ENCODE results near the gene IMP4.

DNA sequence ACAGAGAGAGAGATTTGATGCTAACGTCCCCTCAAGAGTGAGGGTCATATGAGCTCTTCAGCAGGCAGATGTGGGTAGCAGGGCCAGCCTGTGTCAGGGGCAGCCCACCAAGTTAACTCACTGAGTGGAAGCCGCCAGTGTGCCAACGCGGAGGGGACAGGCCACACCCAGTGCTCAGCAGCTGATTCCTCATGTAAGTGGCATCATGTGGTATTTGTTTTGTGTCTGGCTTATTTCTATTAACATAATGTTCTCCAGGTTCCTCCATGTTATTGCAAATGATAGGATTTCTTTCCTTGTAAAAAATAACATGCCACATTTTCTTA is 4.0 kb downstream of the IMP4 start:
- TF ChIP-seq POLR2A (IDR thresholded peaks at IDR 0.05; ENCODE audit: low read depth, low read length): no peak
- TF ChIP-seq, protein P1, sequence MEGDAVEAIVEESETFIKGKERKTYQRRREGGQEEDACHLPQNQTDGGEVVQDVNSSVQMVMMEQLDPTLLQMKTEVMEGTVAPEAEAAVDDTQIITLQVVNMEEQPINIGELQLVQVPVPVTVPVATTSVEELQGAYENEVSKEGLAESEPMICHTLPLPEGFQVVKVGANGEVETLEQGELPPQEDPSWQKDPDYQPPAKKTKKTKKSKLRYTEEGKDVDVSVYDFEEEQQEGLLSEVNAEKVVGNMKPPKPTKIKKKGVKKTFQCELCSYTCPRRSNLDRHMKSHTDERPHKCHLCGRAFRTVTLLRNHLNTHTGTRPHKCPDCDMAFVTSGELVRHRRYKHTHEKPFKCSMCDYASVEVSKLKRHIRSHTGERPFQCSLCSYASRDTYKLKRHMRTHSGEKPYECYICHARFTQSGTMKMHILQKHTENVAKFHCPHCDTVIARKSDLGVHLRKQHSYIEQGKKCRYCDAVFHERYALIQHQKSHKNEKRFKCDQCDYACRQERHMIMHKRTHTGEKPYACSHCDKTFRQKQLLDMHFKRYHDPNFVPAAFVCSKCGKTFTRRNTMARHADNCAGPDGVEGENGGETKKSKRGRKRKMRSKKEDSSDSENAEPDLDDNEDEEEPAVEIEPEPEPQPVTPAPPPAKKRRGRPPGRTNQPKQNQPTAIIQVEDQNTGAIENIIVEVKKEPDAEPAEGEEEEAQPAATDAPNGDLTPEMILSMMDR (conservative IDR thresholded peaks at IDR 0.05; ENCODE audit: low read depth, low read length): no peak
- TF ChIP-seq RCOR1 (IDR thresholded peaks at IDR 0.05; ENCODE audit: insufficient replicate concordance, low read length): no peak
- no peak for TF ChIP-seq MAFK (IDR thresholded peaks at IDR 0.05; ENCODE audit: low read depth, low read length)
- TF ChIP-seq FOS (IDR thresholded peaks at IDR 0.05; ENCODE audit: low read depth, low read length): no peak
- TF ChIP-seq, protein P2, sequence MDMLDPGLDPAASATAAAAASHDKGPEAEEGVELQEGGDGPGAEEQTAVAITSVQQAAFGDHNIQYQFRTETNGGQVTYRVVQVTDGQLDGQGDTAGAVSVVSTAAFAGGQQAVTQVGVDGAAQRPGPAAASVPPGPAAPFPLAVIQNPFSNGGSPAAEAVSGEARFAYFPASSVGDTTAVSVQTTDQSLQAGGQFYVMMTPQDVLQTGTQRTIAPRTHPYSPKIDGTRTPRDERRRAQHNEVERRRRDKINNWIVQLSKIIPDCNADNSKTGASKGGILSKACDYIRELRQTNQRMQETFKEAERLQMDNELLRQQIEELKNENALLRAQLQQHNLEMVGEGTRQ (IDR thresholded peaks at IDR 0.05; ENCODE audit: low read depth, low read length): no peak
- no peak for TF ChIP-seq CEBPB (IDR thresholded peaks at IDR 0.05; ENCODE audit: low read depth, low read length)
- no peak for TF ChIP-seq SMC3 (IDR thresholded peaks at IDR 0.05; ENCODE audit: low read depth, low read length)
- no peak for TF ChIP-seq BHLHE40 (IDR thresholded peaks at IDR 0.05; ENCODE audit: low read depth, low read length)
- TF ChIP-seq CHD1 (IDR thresholded peaks at IDR 0.05; ENCODE audit: low read depth, low read length): no peak
- no peak for TF ChIP-seq RAD21 (IDR thresholded peaks at IDR 0.05; ENCODE audit: low read length)
- no peak for TF ChIP-seq RFX5 (IDR thresholded peaks at IDR 0.05; ENCODE audit: low read depth, low read length)
